HG02852 (cell line): ENCODE data around the gene ADAMTS13.

Source experiments
- ATAC-seq: cut with Tn5 transposase; IDR thresholded peaks from one replicate; pipeline ENCODE4 v1.9.1; 2021; ENCODE audit warnings: mild to moderate bottlenecking, moderate library complexity; ENCODE audit not compliant: unreplicated experiment

ADAMTS13 gene

DNA sequence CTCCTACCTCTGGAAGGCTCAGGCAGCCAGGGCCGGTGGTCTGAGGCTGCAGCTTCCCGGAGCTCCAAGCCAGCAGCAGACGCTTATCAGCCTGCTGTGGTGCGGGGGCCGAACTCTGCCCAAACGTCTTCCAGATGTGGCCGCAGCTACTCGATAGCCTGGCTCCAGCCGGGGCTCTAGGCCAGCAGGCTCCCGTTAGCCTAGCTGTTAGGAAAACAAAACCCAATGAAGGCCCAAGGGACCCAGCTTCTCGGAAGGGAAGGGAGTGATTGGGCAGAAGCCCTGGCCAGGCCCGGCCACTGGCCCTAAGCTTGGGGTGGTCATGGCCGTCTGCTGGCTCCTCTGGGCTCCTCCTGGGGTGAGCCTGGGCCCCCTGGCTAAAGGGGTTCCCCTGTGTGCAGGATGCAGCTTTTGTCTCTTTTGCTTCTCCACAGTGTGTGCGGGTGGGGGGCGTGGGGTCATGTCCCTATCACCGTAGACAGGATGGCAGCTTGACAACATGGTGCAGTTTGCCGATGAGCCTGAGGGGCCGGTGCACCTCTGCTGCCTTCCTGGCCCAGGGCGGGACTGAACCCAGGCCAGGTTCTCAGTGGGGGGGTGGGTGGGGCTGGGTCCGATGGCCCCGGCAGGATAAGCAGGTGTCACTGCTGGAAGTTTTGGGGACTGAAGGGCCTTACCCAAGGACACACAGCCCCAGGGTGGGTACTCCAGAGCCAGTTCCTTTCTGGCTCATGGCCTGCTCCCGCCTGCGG lies 83.9 kb downstream of the ADAMTS13 start:
- no peak for ATAC-seq

DNA sequence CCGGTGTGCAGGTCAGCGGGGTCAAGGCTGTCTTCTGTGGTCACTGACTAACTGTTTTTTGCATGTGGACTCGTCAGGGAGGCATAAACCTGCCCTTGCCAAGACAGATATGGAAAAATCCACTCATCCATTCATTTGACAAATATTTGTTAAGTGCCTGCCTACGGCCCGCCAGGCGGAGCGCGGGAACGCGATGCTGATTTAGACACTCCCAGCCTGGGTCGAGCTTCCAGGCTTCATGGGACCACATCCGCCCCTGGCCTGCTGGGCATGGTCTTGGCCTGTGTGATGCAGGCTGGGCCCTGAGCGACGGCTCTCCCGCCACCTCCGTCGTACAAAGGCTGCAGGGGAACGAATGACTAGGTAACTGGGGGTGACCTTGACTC lies 84.5 kb downstream of the ADAMTS13 start:
- ATAC-seq = no peak

DNA sequence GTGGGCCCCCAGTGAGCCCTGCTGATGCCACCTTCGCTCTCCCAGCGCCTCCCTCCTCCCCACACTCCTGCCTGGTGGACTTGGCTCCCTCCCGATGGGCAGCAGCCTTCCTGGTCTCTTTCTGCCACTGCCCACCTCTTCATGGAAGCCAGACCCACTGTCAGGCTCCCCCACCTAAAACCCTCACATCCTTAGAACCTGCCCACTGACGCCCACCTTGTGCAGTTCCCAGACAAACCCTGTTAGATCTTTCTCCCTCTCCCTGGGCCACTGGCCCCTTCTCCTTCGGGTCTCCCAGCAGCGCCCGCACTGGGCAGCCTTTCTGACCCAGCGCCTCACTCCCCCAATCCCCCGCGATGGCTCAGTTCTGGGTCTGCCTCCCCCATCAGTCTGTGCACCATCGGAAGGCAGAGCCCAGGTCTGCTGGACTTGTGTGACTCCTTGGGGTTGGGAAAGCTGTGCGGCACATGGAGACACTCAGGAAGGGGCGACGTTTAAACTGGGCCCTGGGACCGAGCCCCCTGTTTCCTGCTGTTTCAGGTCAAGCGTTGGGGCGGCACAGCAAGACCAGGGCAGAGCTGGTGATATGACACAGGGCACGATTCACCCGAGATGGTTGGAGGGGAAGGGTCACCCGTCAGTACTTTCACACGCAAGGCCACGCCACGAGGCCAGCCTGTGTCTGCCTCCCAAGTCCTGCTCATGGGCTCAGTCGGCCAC lies 85.2 kb downstream of the ADAMTS13 start:
- ATAC-seq = no peak

DNA sequence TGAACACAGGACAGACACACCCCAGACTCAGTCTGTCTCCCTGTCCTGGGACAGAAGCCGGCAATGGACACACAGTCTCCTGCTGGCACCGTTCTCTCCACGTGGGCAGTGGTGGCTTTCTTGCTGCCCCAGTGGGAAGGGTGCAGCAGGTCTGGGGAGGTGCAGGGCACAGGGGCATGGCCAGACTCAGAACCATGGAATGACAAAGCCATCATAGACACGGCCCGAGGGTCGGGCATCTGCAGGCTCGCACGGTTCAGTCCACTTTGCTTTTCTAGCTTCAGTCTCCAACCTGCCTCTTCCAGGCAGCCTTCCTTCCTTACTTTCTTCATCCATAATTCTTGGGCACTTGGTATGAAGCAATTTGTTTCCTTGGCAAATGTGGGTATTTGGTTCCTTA lies 85.9 kb downstream of the ADAMTS13 start:
- no peak for ATAC-seq
